ENCODE results near the gene HOXB3.

DNA sequence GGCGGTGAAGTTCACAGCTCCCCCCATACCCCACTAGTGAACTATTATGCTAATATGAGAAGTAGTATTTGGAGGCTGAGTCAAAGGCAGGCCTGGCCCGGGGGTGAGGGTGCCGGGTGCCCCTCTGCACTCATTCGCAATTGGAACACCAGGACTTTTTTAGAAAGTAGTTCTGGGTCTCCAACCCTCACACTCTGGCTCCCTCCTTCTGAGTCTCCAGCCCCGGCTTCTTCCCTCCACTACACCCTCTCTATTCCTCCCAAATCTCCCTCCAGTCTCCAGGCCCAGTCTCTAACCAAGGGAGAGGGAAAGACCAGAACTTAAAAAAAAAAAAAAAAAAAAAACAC, 33.8 kb downstream of the HOXB3 start:
- TF ChIP-seq, protein P1, sequence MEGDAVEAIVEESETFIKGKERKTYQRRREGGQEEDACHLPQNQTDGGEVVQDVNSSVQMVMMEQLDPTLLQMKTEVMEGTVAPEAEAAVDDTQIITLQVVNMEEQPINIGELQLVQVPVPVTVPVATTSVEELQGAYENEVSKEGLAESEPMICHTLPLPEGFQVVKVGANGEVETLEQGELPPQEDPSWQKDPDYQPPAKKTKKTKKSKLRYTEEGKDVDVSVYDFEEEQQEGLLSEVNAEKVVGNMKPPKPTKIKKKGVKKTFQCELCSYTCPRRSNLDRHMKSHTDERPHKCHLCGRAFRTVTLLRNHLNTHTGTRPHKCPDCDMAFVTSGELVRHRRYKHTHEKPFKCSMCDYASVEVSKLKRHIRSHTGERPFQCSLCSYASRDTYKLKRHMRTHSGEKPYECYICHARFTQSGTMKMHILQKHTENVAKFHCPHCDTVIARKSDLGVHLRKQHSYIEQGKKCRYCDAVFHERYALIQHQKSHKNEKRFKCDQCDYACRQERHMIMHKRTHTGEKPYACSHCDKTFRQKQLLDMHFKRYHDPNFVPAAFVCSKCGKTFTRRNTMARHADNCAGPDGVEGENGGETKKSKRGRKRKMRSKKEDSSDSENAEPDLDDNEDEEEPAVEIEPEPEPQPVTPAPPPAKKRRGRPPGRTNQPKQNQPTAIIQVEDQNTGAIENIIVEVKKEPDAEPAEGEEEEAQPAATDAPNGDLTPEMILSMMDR (IDR thresholded peaks at IDR 0.05; ENCODE audit: insufficient read depth, low read depth, low read length), result no peak
- peak; percentile 42 for TF ChIP-seq EZH2 (IDR thresholded peaks at IDR 0.05; ENCODE audit: insufficient read depth, low read length)

Data from astrocyte (in vitro differentiated cells and primary cell).